Esophagus muscularis mucosa (tissue), 4 donors: ENCODE data around the gene MCAT.

Experiments
- CTCF ChIP-seq, 3 experiments: fragments of 200-600 bp in 2 of 3; fragments of 450-650 bp in 1 of 3; sonication (generic) in 2 of 3; IDR thresholded peaks; one replicate each; pipeline ENCODE4 v1.5.1; 2017 to 2019; ENCODE audit warnings: antibody characterized with exemption in 3 of 3, mild to moderate bottlenecking in 2 of 3, moderate library complexity in 1 of 3
- EP300 ChIP-seq: sonication (generic); formaldehyde crosslinking; IDR thresholded peaks from one replicate; pipeline ENCODE4 v1.6.1; 2017; ENCODE audit warnings: antibody characterized with exemption
- POLR2AphosphoS5 ChIP-seq, 2 donors: sonication (generic); formaldehyde crosslinking; IDR thresholded peaks; one replicate each; pipeline ENCODE4 v1.6.1; 2017; ENCODE audit warnings: antibody characterized with exemption in 2 of 2

GRCh38 chr22:43101306-43101705 is 41.9 kb downstream of the MCAT start:
- TF ChIP-seq CTCF (IDR thresholded peaks at IDR 0.05): no peak
- no peak for TF ChIP-seq EP300
- TF ChIP-seq POLR2AphosphoS5 (IDR thresholded peaks at IDR 0.05): no peak
